Nephron (organoid): ENCODE results near the gene CEMIP.

Experiments
- H3K27ac Mint-ChIP-seq, 3 experiments: 2 replicates each; pipeline ENCODE4 v1.8.0; 2020; ENCODE audit warnings: mixed read lengths in 3 of 3, mild to moderate bottlenecking in 2 of 3, moderate library complexity in 1 of 3
- H3K27me3 Mint-ChIP-seq: 2 replicates; pipeline ENCODE4 v1.8.0; 2021; ENCODE audit warnings: low read depth, mild to moderate bottlenecking, moderate library complexity, mixed read lengths
- H3K36me3 Mint-ChIP-seq: 2 replicates; pipeline ENCODE4 v1.8.0; 2020; ENCODE audit warnings: low read depth, mixed read lengths
- H3K4me1 Mint-ChIP-seq: 2 replicates; pipeline ENCODE4 v1.8.0; 2020; ENCODE audit warnings: mixed read lengths
- H3K4me3 Mint-ChIP-seq, 3 experiments: 2 replicates each; pipeline ENCODE4 v1.8.0; 2020; ENCODE audit warnings: mild to moderate bottlenecking in 3 of 3, mixed read lengths in 3 of 3, moderate library complexity in 2 of 3
- H3K9me3 Mint-ChIP-seq: 2 replicates; pipeline ENCODE4 v1.8.0; 2020; ENCODE audit warnings: mixed read lengths
- CTCF ChIP-seq, 3 experiments: fragments of 200-600 bp; sonication (generic); IDR thresholded peaks; one replicate each; pipeline ENCODE4 v1.5.0; 2021; ENCODE audit warnings: antibody characterized with exemption in 3 of 3; ENCODE audit not compliant: unreplicated experiment in 3 of 3

CEMIP gene

GRCh38 chr15:80733460-80733859 lies 45.7 kb upstream of the CEMIP start:
- H3K36me3 Mint-ChIP-seq = peaks cover 7% of the 10 kb centered on the region
- H3K27ac Mint-ChIP-seq = no peak overlapping the region
- H3K4me1 Mint-ChIP-seq = peaks cover 62% of the 10 kb centered on the region
- no peaks in the 10 kb centered on the region for H3K27me3 Mint-ChIP-seq
- H3K9me3 Mint-ChIP-seq = peaks cover 4% of the 10 kb centered on the region
- no peak for TF ChIP-seq CTCF (IDR thresholded peaks at IDR 0.05; ENCODE audit: unreplicated experiment in 3 of 3)
- no peak overlapping the region for H3K4me3 Mint-ChIP-seq

DNA sequence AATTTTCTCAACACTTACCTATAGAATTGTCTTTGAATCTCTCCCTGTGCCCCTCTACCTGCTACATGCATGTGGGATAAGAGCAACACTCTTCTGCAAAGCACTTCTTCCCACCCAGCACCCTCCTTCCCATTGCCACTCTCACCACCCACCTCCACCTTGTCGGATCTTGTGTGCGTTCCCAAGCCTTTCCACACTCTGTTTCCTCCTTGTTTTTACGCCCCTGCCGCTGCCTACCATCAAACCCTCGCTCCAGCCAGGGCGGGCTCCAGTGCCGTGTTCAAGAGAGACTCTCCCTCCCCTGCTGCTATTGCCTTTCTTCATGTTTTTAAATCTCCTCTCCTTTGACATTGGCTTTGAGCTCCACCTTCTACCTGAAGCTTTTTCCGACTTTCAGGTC lies 43.8 kb upstream of the CEMIP start:
- Mint-ChIP-seq H3K27me3 (no peaks in the 10 kb centered on the region), H3K4me1 (peaks cover 54% of the 10 kb centered on the region), H3K27ac (peak overlapping the region in 1 of 3 experiments; percentile 13), H3K9me3 (peaks cover 4% of the 10 kb centered on the region), H3K4me3 (no peak overlapping the region), H3K36me3 (peaks cover 15% of the 10 kb centered on the region)
- TF ChIP-seq CTCF (IDR thresholded peaks at IDR 0.05; ENCODE audit: unreplicated experiment in 3 of 3) = no peak

DNA sequence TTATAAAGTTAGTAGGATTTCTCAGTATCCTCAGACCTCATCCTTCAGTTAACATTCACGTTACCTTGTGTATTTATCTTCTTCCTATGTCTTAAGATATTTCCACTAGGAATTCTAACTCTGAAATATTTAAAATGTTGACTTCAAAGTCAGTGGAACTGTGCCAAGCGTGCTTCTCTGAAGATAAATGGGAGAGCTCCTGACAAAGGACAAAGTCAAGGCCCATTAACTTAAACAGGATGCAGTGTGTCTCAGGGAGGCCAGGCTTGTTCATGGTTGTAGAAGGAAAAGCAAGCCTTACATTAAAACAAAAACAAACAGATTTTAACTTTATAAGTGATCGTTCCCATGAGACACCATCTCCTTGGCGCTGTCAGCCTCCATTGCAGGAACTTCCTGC lies 42.6 kb upstream of the CEMIP start:
- H3K9me3 Mint-ChIP-seq = peaks cover 4% of the 10 kb centered on the region
- H3K4me3 Mint-ChIP-seq = peak overlapping the region in 1 of 3 experiments; percentile 16
- no peaks in the 10 kb centered on the region for H3K27me3 Mint-ChIP-seq
- peaks cover 44% of the 10 kb centered on the region for H3K4me1 Mint-ChIP-seq
- peaks cover 19% of the 10 kb centered on the region for H3K36me3 Mint-ChIP-seq
- TF ChIP-seq CTCF (IDR thresholded peaks at IDR 0.05; ENCODE audit: unreplicated experiment in 3 of 3) = no peak
- H3K27ac Mint-ChIP-seq = peak overlapping the region; percentile 74 to 82 (median 81)

DNA sequence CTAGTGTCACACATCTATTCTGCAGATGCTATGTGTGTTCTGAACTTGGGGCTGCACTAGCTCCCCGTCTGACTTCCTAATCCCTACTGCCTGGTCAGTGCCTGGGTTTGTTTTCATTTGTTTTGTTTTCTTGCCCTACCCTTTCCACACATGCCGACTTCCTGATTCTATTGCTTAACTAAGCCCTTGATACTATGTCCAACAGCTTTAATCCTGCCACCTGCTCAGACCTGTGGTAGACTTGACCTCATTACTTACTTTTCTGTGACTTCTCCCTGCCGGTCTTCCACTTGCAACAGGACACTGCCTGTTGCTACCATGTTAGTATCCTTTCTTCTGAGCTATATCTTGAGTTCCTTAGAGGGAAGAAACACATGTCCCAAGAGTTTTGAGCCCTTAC lies 39.3 kb upstream of the CEMIP start:
- Mint-ChIP-seq H3K4me1 (peaks cover 46% of the 10 kb centered on the region), H3K27me3 (no peaks in the 10 kb centered on the region)
- no peak for TF ChIP-seq CTCF (IDR thresholded peaks at IDR 0.05; ENCODE audit: unreplicated experiment in 3 of 3)

GRCh38 chr15:80742081-80742480 lies 37.1 kb upstream of the CEMIP start:
- TF ChIP-seq CTCF (IDR thresholded peaks at IDR 0.05; ENCODE audit: unreplicated experiment in 3 of 3) = no peak
- Mint-ChIP-seq H3K4me3 (no peak overlapping the region), H3K27me3 (no peaks in the 10 kb centered on the region)

More for the DNA sequence above, 39.3 kb upstream of the CEMIP start:
- H3K36me3 Mint-ChIP-seq = peaks cover 19% of the 10 kb centered on the region
- peaks cover 4% of the 10 kb centered on the region for H3K9me3 Mint-ChIP-seq
- no peak overlapping the region for H3K27ac Mint-ChIP-seq
- no peak overlapping the region for H3K4me3 Mint-ChIP-seq

DNA sequence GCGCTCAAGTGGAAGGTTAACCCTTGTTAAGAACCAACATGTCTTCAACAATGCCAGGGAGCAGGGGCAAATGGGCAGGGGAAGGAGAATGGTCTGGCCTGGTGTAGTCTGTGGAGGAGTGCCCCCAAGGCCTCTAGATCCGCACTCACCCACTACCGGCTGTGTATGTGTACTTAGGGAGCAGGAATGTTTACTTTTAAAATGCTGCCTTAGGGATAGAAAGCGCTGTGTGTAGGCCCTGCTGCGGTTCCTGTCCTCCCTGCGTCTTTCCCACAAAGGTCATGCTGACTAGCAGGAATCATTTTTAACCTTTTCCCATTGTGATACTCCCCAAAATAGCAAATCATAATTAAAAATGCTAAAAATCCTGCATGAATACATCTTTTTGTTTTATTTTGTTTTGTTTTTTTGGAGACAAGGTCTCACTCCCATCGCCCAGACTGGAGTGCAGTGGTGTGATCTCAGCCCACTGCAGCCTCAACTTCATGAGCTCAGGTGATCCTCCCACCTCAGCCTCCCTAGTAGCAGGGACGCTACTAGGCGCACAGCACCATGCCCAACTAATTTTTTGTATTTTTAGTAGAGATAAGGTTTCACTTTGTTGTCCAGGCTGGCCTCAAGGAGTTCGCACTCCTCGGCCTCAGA lies 35.9 kb upstream of the CEMIP start:
- TF ChIP-seq CTCF (IDR thresholded peaks at IDR 0.05; ENCODE audit: unreplicated experiment in 3 of 3) = no peak
- H3K27ac Mint-ChIP-seq = peak overlapping the region; percentile 30 to 94 (median 76)
- peaks cover 12% of the 10 kb centered on the region for H3K36me3 Mint-ChIP-seq
- no peaks in the 10 kb centered on the region for H3K27me3 Mint-ChIP-seq
- H3K9me3 Mint-ChIP-seq = no peaks in the 10 kb centered on the region
- peaks cover 39% of the 10 kb centered on the region for H3K4me1 Mint-ChIP-seq
- no peak overlapping the region for H3K4me3 Mint-ChIP-seq

More at GRCh38 chr15:80742081-80742480, 37.1 kb upstream of the CEMIP start:
- H3K4me1 Mint-ChIP-seq = peaks cover 29% of the 10 kb centered on the region
- H3K27ac Mint-ChIP-seq = peak overlapping the region in 2 of 3 experiments; percentile 30 to 94
- peaks cover 19% of the 10 kb centered on the region for H3K36me3 Mint-ChIP-seq
- peaks cover 4% of the 10 kb centered on the region for H3K9me3 Mint-ChIP-seq
